Measurements from ENCODE around the gene BAZ2B.
A peak's percentile ranks its signal among the peaks of the same experiment; 100 is the strongest.
"Not testable (repeated sequence)": the region's sequence is repeated elsewhere in the genome, so short reads cannot be mapped to it uniquely, and the experiment has no call there.

The BAZ2B gene, protein sequence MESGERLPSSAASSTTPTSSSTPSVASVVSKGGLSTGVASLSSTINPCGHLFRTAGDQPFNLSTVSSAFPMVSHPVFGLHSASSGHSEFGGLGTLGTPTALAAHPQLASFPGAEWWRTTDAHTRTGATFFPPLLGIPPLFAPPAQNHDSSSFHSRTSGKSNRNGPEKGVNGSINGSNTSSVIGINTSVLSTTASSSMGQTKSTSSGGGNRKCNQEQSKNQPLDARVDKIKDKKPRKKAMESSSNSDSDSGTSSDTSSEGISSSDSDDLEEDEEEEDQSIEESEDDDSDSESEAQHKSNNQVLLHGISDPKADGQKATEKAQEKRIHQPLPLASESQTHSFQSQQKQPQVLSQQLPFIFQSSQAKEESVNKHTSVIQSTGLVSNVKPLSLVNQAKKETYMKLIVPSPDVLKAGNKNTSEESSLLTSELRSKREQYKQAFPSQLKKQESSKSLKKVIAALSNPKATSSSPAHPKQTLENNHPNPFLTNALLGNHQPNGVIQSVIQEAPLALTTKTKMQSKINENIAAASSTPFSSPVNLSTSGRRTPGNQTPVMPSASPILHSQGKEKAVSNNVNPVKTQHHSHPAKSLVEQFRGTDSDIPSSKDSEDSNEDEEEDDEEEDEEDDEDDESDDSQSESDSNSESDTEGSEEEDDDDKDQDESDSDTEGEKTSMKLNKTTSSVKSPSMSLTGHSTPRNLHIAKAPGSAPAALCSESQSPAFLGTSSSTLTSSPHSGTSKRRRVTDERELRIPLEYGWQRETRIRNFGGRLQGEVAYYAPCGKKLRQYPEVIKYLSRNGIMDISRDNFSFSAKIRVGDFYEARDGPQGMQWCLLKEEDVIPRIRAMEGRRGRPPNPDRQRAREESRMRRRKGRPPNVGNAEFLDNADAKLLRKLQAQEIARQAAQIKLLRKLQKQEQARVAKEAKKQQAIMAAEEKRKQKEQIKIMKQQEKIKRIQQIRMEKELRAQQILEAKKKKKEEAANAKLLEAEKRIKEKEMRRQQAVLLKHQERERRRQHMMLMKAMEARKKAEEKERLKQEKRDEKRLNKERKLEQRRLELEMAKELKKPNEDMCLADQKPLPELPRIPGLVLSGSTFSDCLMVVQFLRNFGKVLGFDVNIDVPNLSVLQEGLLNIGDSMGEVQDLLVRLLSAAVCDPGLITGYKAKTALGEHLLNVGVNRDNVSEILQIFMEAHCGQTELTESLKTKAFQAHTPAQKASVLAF (N-terminal part only)

GRCh38 chr2:159616286-159616701 lies at the start of gene BAZ2B:
BAZ2B (minus strand) TSS chr2:159616548; CDS start chr2:159478719, 137,829 bp downstream.
- peak; percentile 45 for DNase-seq

GRCh38 chr2:159661286-159661685 lies 44.9 kb upstream of the BAZ2B start:
- no peak for DNase-seq

DNA sequence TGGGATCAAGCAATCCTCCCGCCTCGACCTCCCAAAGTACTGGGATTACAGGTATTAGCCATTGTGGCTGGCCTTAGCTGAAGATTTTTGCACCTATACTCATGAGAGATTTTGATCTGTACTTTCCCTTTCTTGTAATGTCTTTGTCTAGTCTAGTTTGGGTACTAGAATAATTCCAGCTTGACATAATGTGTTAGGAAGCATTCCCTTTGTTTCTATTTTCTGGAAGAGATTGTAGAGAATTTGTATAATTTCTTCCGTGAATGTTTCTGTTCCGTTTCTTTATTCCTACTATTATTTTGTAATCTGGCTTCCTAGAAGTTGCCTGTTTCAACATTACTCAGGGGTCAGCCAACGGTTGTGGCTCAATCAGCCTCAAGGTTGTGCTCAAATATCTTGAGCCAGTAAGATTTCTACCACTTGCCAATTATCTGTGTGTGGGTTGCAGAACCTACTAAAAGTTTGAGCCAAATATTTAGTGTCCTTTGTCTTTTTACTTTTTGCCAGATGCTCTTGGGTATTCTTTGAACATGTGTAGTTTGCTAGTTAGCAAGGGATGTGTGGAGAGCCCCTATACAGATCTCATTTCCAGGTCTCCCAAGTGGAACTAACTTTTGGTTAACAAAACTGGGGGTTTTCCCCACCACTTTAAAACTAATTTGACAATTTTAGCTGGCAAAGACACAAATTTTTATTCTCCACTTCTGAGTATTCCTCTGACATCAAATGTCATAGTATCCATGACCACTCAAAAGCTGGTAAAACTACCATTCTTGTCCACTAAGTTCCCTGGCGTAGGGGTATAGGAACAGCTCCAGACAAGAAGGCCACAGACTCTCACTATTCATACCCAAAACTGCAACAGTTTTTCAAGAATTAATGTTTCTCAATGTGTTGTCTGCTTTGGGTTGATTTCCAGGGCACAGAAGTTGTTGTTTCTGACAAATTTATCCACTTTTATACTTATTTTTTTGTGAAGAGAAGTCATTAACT lies 42.8 kb upstream of the BAZ2B start:
- DNase-seq = no peak

DNA sequence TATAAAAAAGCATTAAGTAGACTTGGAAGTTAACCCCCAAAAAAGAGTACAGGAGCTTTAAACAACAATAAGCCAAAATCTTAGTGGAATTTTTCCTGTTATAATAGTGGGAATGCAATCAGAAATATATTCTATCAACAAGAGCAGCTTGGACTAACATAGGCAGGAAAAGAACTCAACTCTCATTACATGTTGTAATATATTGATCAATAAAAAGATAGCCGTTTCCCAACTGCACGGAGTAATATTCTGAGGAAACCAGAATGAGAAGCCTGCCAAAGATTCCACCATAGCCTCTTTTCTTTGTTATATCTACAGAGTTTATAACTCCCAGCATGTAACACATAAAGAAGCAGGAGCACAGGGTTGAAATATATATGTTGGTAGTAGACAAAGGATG lies 37.6 kb upstream of the BAZ2B start:
- DNase-seq = no peak

GRCh38 chr2:159651884-159652283 lies 35.5 kb upstream of the BAZ2B start:
- no peak for DNase-seq

GRCh38 chr2:159650574-159650973 lies 34.2 kb upstream of the BAZ2B start:
- DNase-seq = peak; percentile 28

DNA sequence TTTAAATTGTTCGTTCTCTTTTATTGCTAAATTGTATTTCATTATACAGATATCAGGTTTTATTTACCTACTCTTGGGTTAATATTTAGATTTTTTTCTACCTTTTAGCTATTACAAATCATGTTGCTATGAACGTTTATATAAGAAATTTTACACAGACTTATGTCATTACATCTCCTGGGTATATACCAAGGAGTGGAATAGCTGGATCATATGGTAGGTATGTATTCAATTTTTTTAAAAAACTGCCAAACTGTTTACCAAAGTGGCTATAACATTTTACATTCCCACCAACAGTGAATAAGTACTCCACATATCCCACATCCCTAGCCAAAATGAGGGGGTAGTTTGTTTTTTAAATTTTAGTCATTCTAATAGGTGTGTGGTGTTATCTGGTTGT lies 32.3 kb upstream of the BAZ2B start:
- no peak for DNase-seq

GRCh38 chr2:159647667-159648066 lies 31.3 kb upstream of the BAZ2B start:
- no peak for DNase-seq

DNA sequence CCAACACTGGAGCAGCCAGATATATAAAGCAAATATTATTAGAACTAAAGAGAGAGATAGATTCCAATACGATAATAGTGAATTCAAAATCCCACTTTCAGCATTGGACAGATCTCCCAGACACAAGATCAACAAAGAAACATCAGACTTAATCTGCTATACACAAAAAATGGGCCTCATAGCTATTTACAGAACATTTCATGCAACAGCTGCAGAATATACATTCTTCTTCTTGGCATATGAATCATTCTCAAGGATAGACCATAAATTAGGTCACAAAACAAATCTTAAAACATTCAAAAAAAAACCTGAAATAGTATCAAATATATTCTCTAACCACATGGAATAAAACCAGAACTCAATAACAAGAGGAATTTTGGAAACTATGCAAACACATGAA lies 23.8 kb upstream of the BAZ2B start:
- no peak for DNase-seq

- DNase-seq = no peak
These were observed 23.4 kb upstream of the BAZ2B start for GRCh38 chr2:159639712-159640111.

GRCh38 chr2:159639071-159639470 lies 22.7 kb upstream of the BAZ2B start:
- DNase-seq = no peak

- DNase-seq = no peak
These were observed 21.7 kb upstream of the BAZ2B start for GRCh38 chr2:159637988-159638501.

DNA sequence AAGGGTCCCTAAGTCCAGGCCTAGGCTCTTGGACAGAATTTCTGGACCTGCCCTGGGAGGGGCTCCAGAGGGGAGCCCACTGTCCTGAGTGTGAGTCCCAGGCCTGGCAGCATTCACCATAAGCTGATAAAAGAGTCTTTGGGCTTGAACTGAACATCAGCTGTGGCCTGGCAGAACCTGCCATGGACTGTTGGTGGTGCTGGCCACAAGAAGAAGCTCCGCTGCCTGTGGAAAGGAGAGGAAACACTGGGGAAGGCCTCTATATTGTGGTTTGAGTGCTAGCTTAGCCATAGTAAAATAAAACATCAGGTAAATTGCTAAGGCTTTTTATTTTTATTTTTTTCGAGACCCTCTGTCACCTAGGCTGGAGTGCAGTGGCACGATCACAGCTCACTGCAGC lies 20.9 kb upstream of the BAZ2B start:
- DNase-seq = no peak

DNA sequence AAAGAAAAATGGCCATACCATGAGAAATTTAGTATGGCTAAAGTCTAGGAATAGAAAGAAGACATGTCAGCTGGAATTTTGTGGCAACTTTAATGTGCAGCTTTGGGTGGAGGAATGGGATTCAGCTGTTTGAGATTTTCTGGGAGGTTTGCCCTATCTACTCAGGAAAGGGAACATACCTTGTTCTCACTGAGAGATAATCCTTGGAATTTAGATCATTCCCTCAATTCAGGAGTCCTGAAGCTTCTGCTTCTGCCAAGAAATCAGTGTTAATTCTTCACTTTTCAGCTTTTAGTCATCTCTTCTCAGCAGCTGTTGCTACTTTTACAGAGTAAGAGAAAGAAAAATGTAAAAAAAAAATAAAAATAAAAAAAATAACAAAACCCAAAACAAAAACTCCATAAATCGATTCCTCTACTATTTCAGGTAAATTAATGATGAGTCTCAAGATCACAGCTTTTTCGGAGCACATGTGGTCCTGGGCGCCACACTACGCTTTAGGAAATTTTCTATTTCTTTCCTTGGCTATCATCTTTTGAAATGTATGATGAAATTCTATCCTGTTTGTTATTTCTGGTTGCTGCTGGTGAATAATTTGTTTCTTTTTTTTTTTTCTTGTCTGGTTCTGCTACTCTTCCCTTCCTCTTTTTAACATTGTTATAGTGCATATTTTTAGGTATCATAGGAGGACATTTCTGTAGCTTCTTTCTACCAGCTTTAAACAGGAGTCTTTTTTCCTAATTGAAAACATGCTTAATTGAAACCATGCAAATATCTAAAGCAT lies 18.9 kb upstream of the BAZ2B start:
- DNase-seq = no peak

GRCh38 chr2:159633219-159633618 lies 16.9 kb upstream of the BAZ2B start:
- DNase-seq = no peak

DNA sequence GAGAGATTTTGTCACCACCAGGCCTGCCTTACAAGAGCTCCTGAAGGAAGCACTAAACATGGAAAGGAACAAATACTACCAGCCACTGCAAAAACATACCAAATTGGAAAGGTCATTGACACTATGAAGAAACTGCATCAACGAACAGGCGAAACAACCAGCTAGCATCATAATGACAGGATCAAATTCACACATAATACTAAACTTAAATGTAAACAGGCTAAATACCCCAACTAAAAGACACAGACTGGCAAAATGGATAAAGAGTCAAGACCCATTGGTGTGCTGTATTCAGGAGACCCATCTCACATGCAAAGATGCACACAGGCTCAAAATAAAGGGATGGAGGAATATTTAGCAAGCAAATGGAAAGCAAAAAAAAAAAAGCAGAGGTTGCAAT lies 9.3 kb upstream of the BAZ2B start:
- not testable (repeated sequence) for DNase-seq

GRCh38 chr2:159623436-159623835 lies 7.1 kb upstream of the BAZ2B start:
- no peak for DNase-seq

DNA sequence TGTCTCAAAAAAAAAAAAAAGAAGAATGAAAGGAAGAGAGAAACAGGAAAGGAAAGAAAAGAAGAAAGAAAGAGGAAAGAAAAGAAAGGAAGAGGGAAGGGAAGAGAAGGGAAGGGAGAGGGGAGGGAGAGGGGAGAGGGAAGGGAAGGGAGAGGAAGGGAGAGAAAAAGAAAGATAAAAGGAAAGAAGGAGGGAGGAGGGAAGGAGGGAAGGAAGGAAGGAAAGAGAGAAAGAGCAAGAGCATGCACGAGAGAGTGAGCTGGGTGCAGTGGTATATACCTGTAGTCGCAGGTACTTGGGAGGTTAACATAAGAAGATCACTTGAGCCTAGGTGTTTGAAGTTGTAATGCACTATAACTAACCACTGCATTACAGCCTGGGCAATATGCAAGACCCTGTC lies 6.6 kb upstream of the BAZ2B start:
- no peak for DNase-seq

- no peak for DNase-seq
These were observed 4.4 kb upstream of the BAZ2B start for GRCh38 chr2:159620796-159621195.

- peak; percentile 67 for DNase-seq
These were observed 1.3 kb upstream of the BAZ2B start for GRCh38 chr2:159617646-159618045.

DNA sequence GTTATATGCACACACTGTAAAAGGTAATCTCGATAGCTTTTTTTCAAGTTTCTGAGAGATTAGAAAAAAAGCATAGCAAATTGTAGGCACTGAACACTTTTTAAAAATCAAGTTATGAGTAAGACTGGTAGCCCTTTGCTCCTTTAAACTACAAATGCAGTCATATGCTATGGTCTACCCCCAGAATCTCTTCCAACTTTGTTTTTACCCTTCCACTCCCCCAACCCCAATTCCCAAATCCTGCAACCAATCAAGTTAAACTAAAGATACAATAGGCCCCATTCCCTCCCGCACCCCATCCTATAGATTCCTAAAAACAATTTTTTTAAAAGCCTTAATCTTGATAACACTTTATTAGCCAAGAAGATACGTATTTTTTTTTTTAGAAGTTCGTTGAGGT lies 752 bp upstream of the BAZ2B start:
- no peak for DNase-seq
